ENCODE results near the gene ZNF526.
A peak's percentile ranks its signal among the peaks of the same experiment; 100 is the strongest.

Gene ZNF526

GRCh38 chr19:42269478-42270345, 49.6 kb downstream of the ZNF526 start (continued):
- TF ChIP-seq ZBTB49 (tag by site-specific recombination; IDR thresholded peaks at IDR 0.05; ENCODE audit: low read depth) (no peak), ZNF777 (tag by site-specific recombination; IDR thresholded peaks at IDR 0.05; ENCODE audit: borderline replicate concordance) (no peak), KLF16 (tag by site-specific recombination; IDR thresholded peaks at IDR 0.05) (no peak), ZSCAN5A (tag by site-specific recombination; IDR thresholded peaks at IDR 0.05) (no peak), KLF17 (tag by site-specific recombination; IDR thresholded peaks at IDR 0.05) (no peak), ZNF48 (tag by site-specific recombination; IDR thresholded peaks at IDR 0.05) (no peak), ZNF10 (tag by site-specific recombination; IDR thresholded peaks at IDR 0.05) (no peak), ZNF132 (tag by site-specific recombination; IDR thresholded peaks at IDR 0.05; ENCODE audit: borderline replicate concordance) (no peak), ZNF302 (tag by site-specific recombination; IDR thresholded peaks at IDR 0.05; ENCODE audit: low read depth) (no peak), ZXDB (tag by site-specific recombination; IDR thresholded peaks at IDR 0.05) (no peak; the same call in 1 of the 2 replicates), ZBTB7A (tag by site-specific recombination; IDR thresholded peaks at IDR 0.05; ENCODE audit: low read depth) (peak; percentile 67; the same call in 1 of the 2 replicates), SP7 (tag by site-specific recombination; IDR thresholded peaks at IDR 0.05) (no peak), ZSCAN16 (tag by site-specific recombination; IDR thresholded peaks at IDR 0.05) (no peak), PRDM4 (tag by site-specific recombination; IDR thresholded peaks at IDR 0.05) (0 out of 2 replicates have a peak, but pooled peaks have one; percentile 8), ZNF704 (tag by site-specific recombination; IDR thresholded peaks at IDR 0.05) (no peak), PBX3 (CRISPR knock-in tag; IDR thresholded peaks at IDR 0.05) (no peak), CTCF (tag by site-specific recombination; IDR thresholded peaks at IDR 0.05) (no peak; the same call in 1 of the 2 replicates), ZNF768 (tag by site-specific recombination; IDR thresholded peaks at IDR 0.05) (no peak), ZNF211 (tag by site-specific recombination; IDR thresholded peaks at IDR 0.05; ENCODE audit: low read depth) (no peak), ZNF175 (tag by site-specific recombination; IDR thresholded peaks at IDR 0.05) (0 out of 2 replicates have a peak, but pooled peaks have one; percentile 59), WT1 (tag by site-specific recombination; IDR thresholded peaks at IDR 0.05) (peak; percentile 46), ZNF571 (tag by site-specific recombination; IDR thresholded peaks at IDR 0.05) (no peak), ATF2 (tag by site-specific recombination; IDR thresholded peaks at IDR 0.05; ENCODE audit: low read depth) (no peak), GLIS1 (tag by site-specific recombination; IDR thresholded peaks at IDR 0.05) (no peak)

All from HEK293 (cell line).